ENCODE measurements around the gene HRC.

DNA sequence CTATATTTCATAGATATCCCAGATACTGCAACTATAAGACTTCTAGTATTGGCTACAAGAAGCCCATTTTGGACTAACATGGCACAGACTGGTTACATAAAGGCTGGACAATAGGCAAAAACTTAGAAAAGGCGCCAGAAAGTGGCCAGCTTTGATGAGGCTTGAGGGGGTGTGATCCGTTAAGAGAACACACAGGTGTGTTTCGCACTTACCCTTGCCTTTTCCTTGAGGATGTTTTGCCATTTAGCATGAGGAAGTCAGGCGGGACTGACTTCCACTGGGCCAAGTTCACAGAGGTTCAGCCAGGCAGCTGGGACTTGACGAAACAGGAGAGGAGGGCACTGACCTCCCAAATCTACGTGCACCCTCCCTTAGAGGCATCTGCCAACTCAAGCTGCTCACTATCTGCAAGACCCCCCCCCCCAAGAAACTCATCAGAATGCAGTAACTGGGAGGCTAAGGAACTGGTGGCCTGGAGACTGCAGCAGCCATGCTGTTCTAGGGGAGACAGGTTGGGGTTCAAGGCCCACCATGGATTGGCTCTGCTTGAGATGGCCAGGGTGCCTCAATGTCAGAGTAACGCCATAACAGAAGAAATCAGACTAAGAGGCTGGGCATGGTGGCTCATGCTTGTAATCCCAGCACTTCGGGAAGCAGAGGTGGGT is 45.5 kb downstream of the HRC start:
- TF ChIP-seq RARB (CRISPR knock-in tag; IDR thresholded peaks at IDR 0.05) (no peak), PPARA (CRISPR knock-in tag; IDR thresholded peaks at IDR 0.05; ENCODE audit: borderline replicate concordance) (no peak), ZNF70 (CRISPR knock-in tag; IDR thresholded peaks at IDR 0.05) (no peak), ARNTL (CRISPR knock-in tag; IDR thresholded peaks at IDR 0.05; ENCODE audit: borderline replicate concordance, low read depth) (no peak), ZNF8 (CRISPR knock-in tag; IDR thresholded peaks at IDR 0.05) (no peak)
- TF ChIP-seq, protein P1, sequence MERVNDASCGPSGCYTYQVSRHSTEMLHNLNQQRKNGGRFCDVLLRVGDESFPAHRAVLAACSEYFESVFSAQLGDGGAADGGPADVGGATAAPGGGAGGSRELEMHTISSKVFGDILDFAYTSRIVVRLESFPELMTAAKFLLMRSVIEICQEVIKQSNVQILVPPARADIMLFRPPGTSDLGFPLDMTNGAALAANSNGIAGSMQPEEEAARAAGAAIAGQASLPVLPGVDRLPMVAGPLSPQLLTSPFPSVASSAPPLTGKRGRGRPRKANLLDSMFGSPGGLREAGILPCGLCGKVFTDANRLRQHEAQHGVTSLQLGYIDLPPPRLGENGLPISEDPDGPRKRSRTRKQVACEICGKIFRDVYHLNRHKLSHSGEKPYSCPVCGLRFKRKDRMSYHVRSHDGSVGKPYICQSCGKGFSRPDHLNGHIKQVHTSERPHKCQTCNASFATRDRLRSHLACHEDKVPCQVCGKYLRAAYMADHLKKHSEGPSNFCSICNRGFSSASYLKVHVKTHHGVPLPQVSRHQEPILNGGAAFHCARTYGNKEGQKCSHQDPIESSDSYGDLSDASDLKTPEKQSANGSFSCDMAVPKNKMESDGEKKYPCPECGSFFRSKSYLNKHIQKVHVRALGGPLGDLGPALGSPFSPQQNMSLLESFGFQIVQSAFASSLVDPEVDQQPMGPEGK (CRISPR knock-in tag; IDR thresholded peaks at IDR 0.05; ENCODE audit: borderline replicate concordance), result no peak
- TF ChIP-seq, protein P2, sequence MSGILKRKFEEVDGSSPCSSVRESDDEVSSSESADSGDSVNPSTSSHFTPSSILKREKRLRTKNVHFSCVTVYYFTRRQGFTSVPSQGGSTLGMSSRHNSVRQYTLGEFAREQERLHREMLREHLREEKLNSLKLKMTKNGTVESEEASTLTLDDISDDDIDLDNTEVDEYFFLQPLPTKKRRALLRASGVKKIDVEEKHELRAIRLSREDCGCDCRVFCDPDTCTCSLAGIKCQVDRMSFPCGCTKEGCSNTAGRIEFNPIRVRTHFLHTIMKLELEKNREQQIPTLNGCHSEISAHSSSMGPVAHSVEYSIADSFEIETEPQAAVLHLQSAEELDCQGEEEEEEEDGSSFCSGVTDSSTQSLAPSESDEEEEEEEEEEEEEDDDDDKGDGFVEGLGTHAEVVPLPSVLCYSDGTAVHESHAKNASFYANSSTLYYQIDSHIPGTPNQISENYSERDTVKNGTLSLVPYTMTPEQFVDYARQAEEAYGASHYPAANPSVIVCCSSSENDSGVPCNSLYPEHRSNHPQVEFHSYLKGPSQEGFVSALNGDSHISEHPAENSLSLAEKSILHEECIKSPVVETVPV (CRISPR knock-in tag; IDR thresholded peaks at IDR 0.05), result no peak
- TF ChIP-seq, protein P3, sequence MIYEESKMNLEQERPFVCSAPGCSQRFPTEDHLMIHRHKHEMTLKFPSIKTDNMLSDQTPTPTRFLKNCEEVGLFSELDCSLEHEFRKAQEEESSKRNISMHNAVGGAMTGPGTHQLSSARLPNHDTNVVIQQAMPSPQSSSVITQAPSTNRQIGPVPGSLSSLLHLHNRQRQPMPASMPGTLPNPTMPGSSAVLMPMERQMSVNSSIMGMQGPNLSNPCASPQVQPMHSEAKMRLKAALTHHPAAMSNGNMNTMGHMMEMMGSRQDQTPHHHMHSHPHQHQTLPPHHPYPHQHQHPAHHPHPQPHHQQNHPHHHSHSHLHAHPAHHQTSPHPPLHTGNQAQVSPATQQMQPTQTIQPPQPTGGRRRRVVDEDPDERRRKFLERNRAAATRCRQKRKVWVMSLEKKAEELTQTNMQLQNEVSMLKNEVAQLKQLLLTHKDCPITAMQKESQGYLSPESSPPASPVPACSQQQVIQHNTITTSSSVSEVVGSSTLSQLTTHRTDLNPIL (CRISPR knock-in tag; IDR thresholded peaks at IDR 0.05; ENCODE audit: low read depth), result no peak
